HEK293T (cell line): ENCODE measurements around the gene TET2.

Experiments used
- CTCF ChIA-PET: fragments of 350-600 bp; formaldehyde crosslinking; extraction: SDS; loops from one replicate; lab custom pipeline; 2021; ENCODE audit warnings: antibody characterized with exemption, inconsistent platforms; lab: Yijun Ruan, JAX
- POLR2A ChIA-PET: fragments of 350-600 bp; formaldehyde crosslinking; extraction: SDS; loops from one replicate; lab custom pipeline; 2020; ENCODE audit warnings: antibody characterized with exemption, inconsistent platforms; lab: Yijun Ruan, JAX
- DNase-seq: peaks from one replicate; pipeline ENCODE4 v3.0.0; 2012; ENCODE audit warnings: mixed read lengths; ENCODE audit errors: extremely low spot score
- ARNT ChIP-seq: fragments of 450-650 bp; IDR thresholded peaks from 2 replicates; pipeline ENCODE4 v1.6.1; 2017; ENCODE audit warnings: mild to moderate bottlenecking
- BHLHE40 ChIP-seq: fragments of 450-650 bp; IDR thresholded peaks from 2 replicates; pipeline ENCODE4 v1.6.1; 2016; ENCODE audit warnings: mild to moderate bottlenecking, moderate library complexity, borderline replicate concordance
- CTBP1 ChIP-seq: fragments of 450-650 bp; IDR thresholded peaks from 2 replicates; pipeline ENCODE4 v1.6.1; 2016; ENCODE audit warnings: borderline replicate concordance
- ELF4 ChIP-seq: fragments of 450-650 bp; IDR thresholded peaks from 2 replicates; pipeline ENCODE4 v1.6.1; 2017; ENCODE audit warnings: antibody characterized with exemption
- FOXA1 ChIP-seq: fragments of 450-650 bp; IDR thresholded peaks from 2 replicates; pipeline ENCODE4 v1.6.1; 2016; ENCODE audit warnings: mild to moderate bottlenecking
- FOXK2 ChIP-seq: fragments of 450-650 bp; IDR thresholded peaks from 2 replicates; pipeline ENCODE4 v1.6.1; 2016; ENCODE audit warnings: mild to moderate bottlenecking
- FOXM1 ChIP-seq: fragments of 450-650 bp; IDR thresholded peaks from 2 replicates; pipeline ENCODE4 v1.6.1; 2017; ENCODE audit warnings: mild to moderate bottlenecking, borderline replicate concordance
- HDGF ChIP-seq: fragments of 450-650 bp; IDR thresholded peaks from 2 replicates; pipeline ENCODE4 v1.6.1; 2017; ENCODE audit warnings: antibody characterized with exemption, borderline replicate concordance
- L3MBTL2 ChIP-seq: fragments of 450-650 bp; conservative IDR thresholded peaks from 2 replicates; pipeline ENCODE4 v1.6.1; 2016; ENCODE audit warnings: mild to moderate bottlenecking
- LEF1 ChIP-seq: fragments of 450-650 bp; IDR thresholded peaks from 2 replicates; pipeline ENCODE4 v1.6.1; 2017; ENCODE audit warnings: mild to moderate bottlenecking, borderline replicate concordance
- NFRKB ChIP-seq: fragments of 450-650 bp; IDR thresholded peaks from 2 replicates; pipeline ENCODE4 v1.6.1; 2016; ENCODE audit warnings: mild to moderate bottlenecking, moderate library complexity
- PKNOX1 ChIP-seq: fragments of 450-650 bp; IDR thresholded peaks from 2 replicates; pipeline ENCODE4 v1.6.1; 2016
- SP1 ChIP-seq: fragments of 450-650 bp; IDR thresholded peaks from 2 replicates; pipeline ENCODE4 v1.6.1; 2017
- SUZ12 ChIP-seq: fragments of 450-650 bp; IDR thresholded peaks from 2 replicates; pipeline ENCODE4 v1.6.1; 2016; ENCODE audit warnings: mild to moderate bottlenecking
- TARDBP ChIP-seq: fragments of 450-650 bp; IDR thresholded peaks from 2 replicates; pipeline ENCODE4 v1.6.1; 2016
- ZNF384 ChIP-seq: fragments of 450-650 bp; IDR thresholded peaks from 2 replicates; pipeline ENCODE4 v1.6.1; 2016

TET2 gene

GRCh38 chr4:105127170-105127445, 19.6 kb upstream of the TET2 start:
- no peak for DNase-seq
- ChIA-PET POLR2A (no interaction called here), CTCF (no interaction called here)
- no peak for TF ChIP-seq FOXA1
- TF ChIP-seq TARDBP, result no peak
- TF ChIP-seq BHLHE40, result no peak
- TF ChIP-seq FOXK2, result no peak
- no peak for TF ChIP-seq SUZ12
- TF ChIP-seq ZNF384, result no peak
- TF ChIP-seq SP1, result no peak
- TF ChIP-seq ARNT, result no peak
- TF ChIP-seq FOXM1, result no peak
- TF ChIP-seq NFRKB, result no peak
- TF ChIP-seq HDGF, result no peak
- no peak for TF ChIP-seq L3MBTL2
- TF ChIP-seq LEF1, result no peak
- TF ChIP-seq CTBP1, result no peak
- no peak for TF ChIP-seq ELF4
- no peak for TF ChIP-seq PKNOX1

- DNase-seq, result no peak
- POLR2A ChIA-PET, result no interaction called here
- TF ChIP-seq FOXA1 (no peak), LEF1 (no peak), FOXM1 (no peak)
- CTCF ChIA-PET, result no interaction called here
Observed at GRCh38 chr4:105128208-105128607, 18.5 kb upstream of the TET2 start.

- CTCF ChIA-PET, result no interaction called here
Observed at GRCh38 chr4:105129286-105130040, 17.2 kb upstream of the TET2 start.

GRCh38 chr4:105130945-105131344, 15.7 kb upstream of the TET2 start:
- no peak for DNase-seq
- TF ChIP-seq NFRKB (no peak), PKNOX1 (no peak), TARDBP (no peak), ZNF384 (no peak), ELF4 (no peak), FOXA1 (no peak), FOXK2 (no peak), SP1 (no peak)
- CTCF ChIA-PET, result interaction anchor here (1.2 kb wide), 1 partner anchor 342 kb away, joined by 4 read pairs; the partner anchor contains the start of gene PPA2
- POLR2A ChIA-PET, result no interaction called here

More at GRCh38 chr4:105129286-105130040, 17.2 kb upstream of the TET2 start:
- DNase-seq, result no peak
- POLR2A ChIA-PET, result no interaction called here
- TF ChIP-seq PKNOX1, result no peak
- TF ChIP-seq ELF4, result no peak
- no peak for TF ChIP-seq L3MBTL2
- no peak for TF ChIP-seq CTBP1
- TF ChIP-seq ZNF384, result no peak
- TF ChIP-seq LEF1, result no peak
- TF ChIP-seq HDGF, result no peak
- TF ChIP-seq SP1, result no peak
- TF ChIP-seq FOXK2, result no peak
- TF ChIP-seq TARDBP, result no peak
- no peak for TF ChIP-seq ARNT
- no peak for TF ChIP-seq NFRKB
- TF ChIP-seq FOXA1, result no peak
- no peak for TF ChIP-seq SUZ12
- no peak for TF ChIP-seq BHLHE40
- TF ChIP-seq FOXM1, result no peak

GRCh38 chr4:105133976-105134375, 12.7 kb upstream of the TET2 start:
- ChIA-PET POLR2A (no interaction called here), CTCF (no interaction called here)
- DNase-seq, result no peak
- no peak for TF ChIP-seq SUZ12
- TF ChIP-seq ARNT, result no peak
- no peak for TF ChIP-seq BHLHE40
- no peak for TF ChIP-seq FOXK2
- no peak for TF ChIP-seq NFRKB
- TF ChIP-seq FOXM1, result no peak
- TF ChIP-seq PKNOX1, result no peak
- TF ChIP-seq ELF4, result no peak
- TF ChIP-seq HDGF, result no peak

GRCh38 chr4:105135785-105136184, 10.9 kb upstream of the TET2 start:
- ChIA-PET CTCF (no interaction called here), POLR2A (no interaction called here)
- TF ChIP-seq ELF4 (no peak), PKNOX1 (no peak), LEF1 (no peak), ZNF384 (no peak), SP1 (no peak), L3MBTL2 (no peak), NFRKB (no peak)
- no peak for DNase-seq
